K562 (cell line): Measurements from ENCODE around the gene PEDS1. TPM values are rescaled to one million over a fixed set of nuclear protein-coding genes. Genes with fewer than 3 reads are reported as not detected.

Experiments used
- ATAC-seq: fragments of 200-7000 bp; cut with Tn5 transposase; 3 replicates; pipeline ENCODE4 v1.9.1; 2020; ENCODE audit warnings: moderate library complexity
- BruUV-seq: library from RNA; stranded (reverse); fragments of 400-500 nt; replicated peaks from 2 replicates; lab custom pipeline; 2021; lab: Mats Ljungman, UMichigan
- CTCF ChIA-PET: fragments of 300-600 bp; formaldehyde crosslinking; extraction: SDS; loops from one replicate; lab custom pipeline; 2021; ENCODE audit warnings: low intra/inter-chr PET ratio; lab: Yijun Ruan, JAX
- POLR2A ChIA-PET: fragments of 300-600, 350-650 bp; sonication (Branson Sonifier 250); formaldehyde crosslinking; extraction: SDS; loops from one replicate; lab custom pipeline; 2021; ENCODE audit warnings: antibody characterized with exemption, inconsistent platforms; lab: Yijun Ruan, JAX
- DNase-seq, 4 experiments: peaks; one replicate each; pipeline versions ENCODE4 v3.0.0 to v3.0.0-alpha.2; 2011 to 2018; ENCODE audit warnings: low spot score in 3 of 4, mixed read lengths in 3 of 4; ENCODE audit errors: extremely low read depth in 1 of 4
- FAIRE-seq: peaks from 2 replicates; lab custom pipeline; 2011; peaks lifted over from hg19 to GRCh38; lab: Jason Lieb, UNC
- H2AFZ ChIP-seq: 2 replicates; pipeline ENCODE4 v1.6.0; 2011; ENCODE audit warnings: low read depth, low read length, control low read depth, inconsistent platforms
- H3K27ac ChIP-seq: fragments of 200-600 bp; 3 replicates; pipeline ENCODE4 v1.8.0; 2011; ENCODE audit warnings: low read depth, mild to moderate bottlenecking, control low read depth, inconsistent platforms, low read length, moderate library complexity, mixed read lengths; ENCODE audit errors: extremely low read depth
- H3K27me3 ChIP-seq, 2 experiments: fragments of 300-600 bp in 1 of 2; 2 replicates in 1 of 2; 3 replicates in 1 of 2; pipeline versions ENCODE4 v1.6.0 to v1.8.0; 2011; ENCODE audit warnings: inconsistent platforms in 2 of 2, low read length in 2 of 2, mild to moderate bottlenecking in 1 of 2, mixed read lengths in 1 of 2, moderate library complexity in 1 of 2; ENCODE audit not compliant: control insufficient read depth in 2 of 2, insufficient read depth in 2 of 2
- H3K36me3 ChIP-seq: fragments of 300-600 bp; 3 replicates; pipeline ENCODE4 v1.8.0; 2011; ENCODE audit warnings: mild to moderate bottlenecking, low read length, inconsistent platforms; ENCODE audit not compliant: control insufficient read depth, insufficient read depth
- H3K4me1 ChIP-seq, 2 experiments: fragments of 200-600 bp in 1 of 2; replicated peaks in 1 of 2; 2 replicates in 1 of 2; 3 replicates in 1 of 2; pipeline versions ENCODE4 v1.5.1 to v1.8.0; 2011; ENCODE audit warnings: inconsistent platforms in 2 of 2, low read length in 2 of 2, mild to moderate bottlenecking in 1 of 2, mixed read lengths in 1 of 2, moderate library complexity in 1 of 2; ENCODE audit not compliant: control insufficient read depth in 2 of 2, insufficient read depth in 2 of 2
- H3K4me2 ChIP-seq: 2 replicates; pipeline ENCODE4 v1.6.1; 2011; ENCODE audit warnings: low read length, control low read depth, inconsistent platforms, mixed read lengths; ENCODE audit not compliant: insufficient read depth
- H3K4me3 ChIP-seq: fragments of 200-600 bp; sonication (generic), shearing (Covaris generic); 2 replicates; pipeline ENCODE4 v1.5.1; 2016; ENCODE audit warnings: control low read depth, inconsistent platforms
- H3K79me2 ChIP-seq: fragments of 200-600 bp; 3 replicates; pipeline ENCODE4 v1.8.0; 2011; ENCODE audit warnings: low read length, inconsistent platforms; ENCODE audit not compliant: control insufficient read depth, insufficient read depth
- H3K9ac ChIP-seq, 2 experiments: 2 replicates each; pipeline versions ENCODE4 v1.6.0 to v1.6.1; 2011; ENCODE audit warnings: low read depth in 2 of 2, low read length in 2 of 2, control low read depth in 1 of 2, inconsistent platforms in 1 of 2, mild to moderate bottlenecking in 1 of 2, mixed read lengths in 1 of 2; ENCODE audit not compliant: insufficient read depth in 1 of 2
- H3K9me1 ChIP-seq: one replicate; pipeline ENCODE4 v1.6.0; 2011; ENCODE audit warnings: inconsistent platforms, mild to moderate bottlenecking, low read length, moderate library complexity; ENCODE audit not compliant: control insufficient read depth, insufficient read depth
- H3K9me3 ChIP-seq: replicated peaks from 2 replicates; pipeline ENCODE4 v1.5.1; 2011; ENCODE audit warnings: low read depth, low read length, inconsistent platforms; ENCODE audit not compliant: control insufficient read depth, insufficient read depth
- H4K20me1 ChIP-seq: replicated peaks from 2 replicates; pipeline ENCODE4 v1.6.1; 2011; ENCODE audit warnings: low read length, inconsistent platforms, mixed read lengths; ENCODE audit not compliant: control insufficient read depth, insufficient read depth
- BCOR ChIP-seq: fragments of 450-650 bp; IDR thresholded peaks from 2 replicates; pipeline ENCODE4 v1.6.1; 2016
- CC2D1A ChIP-seq: fragments of 450-650 bp; IDR thresholded peaks from 2 replicates; pipeline ENCODE4 v1.6.1; 2017; ENCODE audit warnings: mild to moderate bottlenecking
- CREB1 ChIP-seq, 2 experiments: sonication (generic) in 1 of 2; formaldehyde crosslinking in 1 of 2; IDR thresholded peaks; 2 replicates each; pipeline versions ENCODE4 v1.6.1 to v1.8.0; 2012 to 2022; ENCODE audit warnings: inconsistent platforms in 1 of 2, mild to moderate bottlenecking in 1 of 2, missing genetic modification reagents in 1 of 2, moderate library complexity in 1 of 2
- CSDE1 ChIP-seq, 2 experiments: fragments of 450-650 bp; IDR thresholded peaks; 2 replicates each; pipeline ENCODE4 v1.6.1; 2016; ENCODE audit warnings: mild to moderate bottlenecking in 1 of 2
- DIDO1 ChIP-seq: fragments of 450-650 bp; IDR thresholded peaks from 2 replicates; pipeline ENCODE4 v1.6.1; 2016; ENCODE audit warnings: low read depth, missing biosample characterization, missing genetic modification characterization
- IFI16 ChIP-seq: fragments of 250-450 bp; sonication (Bioruptor Pico); IDR thresholded peaks from 2 replicates; pipeline ENCODE4 v2.1.2; 2022; ENCODE audit warnings: mild to moderate bottlenecking, inconsistent platforms
- KLF16 ChIP-seq: IDR thresholded peaks from 2 replicates; pipeline ENCODE4 v1.6.1; 2016; ENCODE audit warnings: antibody characterized with exemption
- POLR2A ChIP-seq: fragments of 450-650 bp; conservative IDR thresholded peaks from 2 replicates; pipeline ENCODE4 v1.6.1; 2016
- RAD51 ChIP-seq: fragments of 450-650 bp; IDR thresholded peaks from 2 replicates; pipeline ENCODE4 v1.7.1; 2016; ENCODE audit warnings: low read depth, mild to moderate bottlenecking, borderline replicate concordance
- TBL1XR1 ChIP-seq, 2 experiments: IDR thresholded peaks; 2 replicates each; pipeline ENCODE4 v1.6.1; 2012; ENCODE audit warnings: improper control_type of control experiment in 2 of 2, low read length in 2 of 2, mild to moderate bottlenecking in 1 of 2
- TEAD1 ChIP-seq, 2 experiments: fragments of 450-650 bp in 1 of 2; sonication (generic) in 1 of 2; formaldehyde crosslinking; IDR thresholded peaks; 2 replicates each; pipeline versions ENCODE4 v1.4.0 to v1.8.0; 2020 to 2022; ENCODE audit warnings: mild to moderate bottlenecking in 2 of 2, missing genetic modification reagents in 1 of 2
- XRCC4 ChIP-seq: IDR thresholded peaks from one replicate; pipeline ENCODE4 v1.6.1; 2011; ENCODE audit not compliant: insufficient read depth, insufficient read length; ENCODE audit errors: extremely low read depth
- ZNF12 ChIP-seq: sonication (generic); formaldehyde crosslinking; IDR thresholded peaks from 2 replicates; pipeline ENCODE4 v1.4.0; 2020; ENCODE audit warnings: mild to moderate bottlenecking, missing genetic modification reagents
- ZNF263 ChIP-seq: sonication (generic); formaldehyde crosslinking; IDR thresholded peaks from 2 replicates; pipeline ENCODE4 v1.8.0; 2022; ENCODE audit warnings: mild to moderate bottlenecking, missing genetic modification reagents, borderline replicate concordance
- ZNF282 ChIP-seq: sonication (generic); formaldehyde crosslinking; IDR thresholded peaks from 2 replicates; pipeline ENCODE4 v1.8.1; 2023; ENCODE audit warnings: missing genetic modification reagents
- WGBS: fragments of 100-300 bp; shearing (Covaris generic); methylation state at CpG from one replicate; pipeline ENCODE4 v1.1.6; 2016; ENCODE audit warnings: low coverage, mixed read lengths; ENCODE audit not compliant: insufficient coverage; ENCODE audit errors: missing lambda C conversion rate; 5-methylcytosine and 5-hydroxymethylcytosine counted together
- in situ Hi-C: fragments of 300-500 bp; cut with MboI; formaldehyde crosslinking; loops from 4 replicates; pipeline ENCODE4 v1.15.0; 2018; ENCODE audit warnings: inconsistent platforms, mixed read lengths
- intact Hi-C: fragments of 100-400 bp; cut with micrococcal nuclease; formaldehyde crosslinking; loops from 2 replicates; pipeline ENCODE4 v1.14.2; 2022
- polyA plus RNA-seq, 8 experiments: library from polyadenylated mRNA; depleted of rRNA in 4 of 8; stranded (reverse) in 5 of 8; unstranded in 3 of 8; fragments of >200 nt; fragmentation: Nextera tagmentation in 2 of 8; fragmentation: Illumina TruSeq in 1 of 8; extraction: Ambion mirVana in 2 of 8; extraction: Trizol in 1 of 8; gene quantifications; 2 replicates each; pipeline versions ENCODE4 v1.2.1 to v1.2.3, GENCODE V29; 2011 to 2014; ENCODE audit warnings: inconsistent platforms in 1 of 8, missing spikeins in 1 of 8
- total RNA-seq, 7 experiments: library from RNA; depleted of rRNA in 6 of 7; stranded (reverse); fragments of >200 nt in 6 of 7; fragmentation: Illumina TruSeq in 2 of 7; extraction: Trizol in 2 of 7; gene quantifications; 2 replicates each; pipeline versions ENCODE4 v1.2.1 to v1.2.3, GENCODE V29; 2011 to 2021; ENCODE audit warnings: low replicate concordance in 1 of 7
- TF ChIP-seq, protein P1 (sequence below): fragments of 250-450 bp; sonication (Bioruptor Pico); IDR thresholded peaks from 2 replicates; pipeline ENCODE4 v1.8.0; 2022; ENCODE audit warnings: inconsistent platforms
- TF ChIP-seq, protein P2 (sequence below): fragments of 450-650 bp; formaldehyde crosslinking; IDR thresholded peaks from 2 replicates; pipeline ENCODE4 v1.4.0; 2020; ENCODE audit warnings: mild to moderate bottlenecking, moderate library complexity
- TF ChIP-seq, protein P3 (sequence below), 3 experiments: IDR thresholded peaks in 2 of 3; conservative IDR thresholded peaks in 1 of 3; 2 replicates each; pipeline ENCODE4 v1.5.1; 2011 to 2012; ENCODE audit warnings: low read length in 3 of 3, mild to moderate bottlenecking in 3 of 3, control low read depth in 2 of 3, improper control_type of control experiment in 1 of 3, inconsistent platforms in 1 of 3, low read depth in 1 of 3, mixed read lengths in 1 of 3, moderate library complexity in 1 of 3; ENCODE audit not compliant: insufficient read depth in 2 of 3

Gene PEDS1
- total and polyA plus RNA-seq, 9 of the 15 experiments (the other 6 are each of a cell fraction or from before 2014, with no cell fraction given): 2.9 to 38.5 (median 24.2) TPM

DNA sequence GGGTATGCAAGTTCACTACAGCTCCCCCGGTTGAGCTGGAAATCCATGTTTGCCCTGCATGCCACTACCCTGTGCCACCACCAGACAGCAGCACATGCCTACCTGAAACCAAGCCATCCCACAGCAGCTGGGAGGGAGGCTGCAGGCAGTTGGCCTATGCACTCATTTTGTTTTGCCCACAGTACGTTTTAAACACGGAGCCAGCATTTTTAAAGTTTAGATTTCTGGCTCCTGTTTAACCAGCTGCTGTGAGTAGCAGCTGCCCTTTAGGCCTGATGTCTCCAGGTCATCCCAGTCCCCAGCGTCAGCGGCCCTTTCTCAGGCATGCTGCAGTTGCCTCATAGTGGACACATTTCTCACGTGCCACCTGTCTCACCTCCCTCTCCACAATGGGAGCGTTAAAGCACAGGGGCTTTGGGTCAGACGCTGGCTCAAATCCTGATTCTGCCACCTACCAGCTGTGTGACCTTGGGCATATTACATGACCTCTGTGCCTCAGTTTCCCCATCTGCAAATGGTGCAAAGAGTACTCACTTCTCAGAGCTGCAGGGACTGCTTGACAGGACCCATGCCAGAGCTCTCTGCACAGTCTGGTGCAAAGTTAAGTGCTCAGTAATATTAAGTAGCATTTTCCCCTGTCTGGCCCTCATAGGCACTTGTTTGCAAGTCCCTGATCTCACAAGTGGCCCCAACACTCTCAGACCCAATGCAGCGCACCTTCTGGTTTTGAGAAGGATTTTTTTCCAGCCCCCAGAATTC is 32.4 kb downstream of the PEDS1 start:
- DNase-seq (peak in 1 of 4 experiments; percentile 37), FAIRE-seq (no peak), ATAC-seq (peak; percentile 58)
- Histone ChIP-seq H3K9me3 (no peaks in the 10 kb centered on the region), H3K4me2 (no peak overlapping the region), H3K9ac (0 out of 4 replicates have a peak overlapping the region, but pooled peaks of 1 of the 2 experiments have one; percentile 54), H3K27ac (no peak overlapping the region), H2AFZ (no peak overlapping the region), H3K4me3 (no peak overlapping the region), H3K9me1 (no peaks in the 10 kb centered on the region), H3K36me3 (peaks cover 28% of the 10 kb centered on the region), H3K4me1 (peaks cover 4 to 7% of the 10 kb centered on the region in 2 experiments; a peak in 3 of 5 replicates), H3K27me3 (no peaks in the 10 kb centered on the region), H3K79me2 (no peaks in the 10 kb centered on the region), H4K20me1 (no peaks in the 10 kb centered on the region)
- ChIA-PET POLR2A (interaction anchor here (1.0 to 3.9 kb wide), 7 partner anchors 10 to 140 kb away, joined by 3 to 24 read pairs (median 4); no protein-coding TSS in a partner anchor), CTCF (interaction anchor here (0.5 to 1.2 kb wide), 3 partner anchors 48 to 58 kb away, joined by 3 to 8 read pairs (median 5); no protein-coding TSS in a partner anchor)
- in situ Hi-C loops: no loop called here
- intact Hi-C loops: loop anchor here (2.0 kb wide), 1 partner anchor 48 kb away; no protein-coding TSS in a partner anchor
- BruUV-seq: no TSS peak
- WGBS: 54% methylated on average over 9 of the region's 9 CpGs
- TF ChIP-seq ZNF263 (CRISPR knock-in tag): no peak
- no peak for TF ChIP-seq ZNF12 (CRISPR knock-in tag)
- no peak for TF ChIP-seq DIDO1 (tag)
- no peak for TF ChIP-seq XRCC4
- no peak for TF ChIP-seq CSDE1 (IDR thresholded peaks at IDR 0.05)
- TF ChIP-seq, protein P1, sequence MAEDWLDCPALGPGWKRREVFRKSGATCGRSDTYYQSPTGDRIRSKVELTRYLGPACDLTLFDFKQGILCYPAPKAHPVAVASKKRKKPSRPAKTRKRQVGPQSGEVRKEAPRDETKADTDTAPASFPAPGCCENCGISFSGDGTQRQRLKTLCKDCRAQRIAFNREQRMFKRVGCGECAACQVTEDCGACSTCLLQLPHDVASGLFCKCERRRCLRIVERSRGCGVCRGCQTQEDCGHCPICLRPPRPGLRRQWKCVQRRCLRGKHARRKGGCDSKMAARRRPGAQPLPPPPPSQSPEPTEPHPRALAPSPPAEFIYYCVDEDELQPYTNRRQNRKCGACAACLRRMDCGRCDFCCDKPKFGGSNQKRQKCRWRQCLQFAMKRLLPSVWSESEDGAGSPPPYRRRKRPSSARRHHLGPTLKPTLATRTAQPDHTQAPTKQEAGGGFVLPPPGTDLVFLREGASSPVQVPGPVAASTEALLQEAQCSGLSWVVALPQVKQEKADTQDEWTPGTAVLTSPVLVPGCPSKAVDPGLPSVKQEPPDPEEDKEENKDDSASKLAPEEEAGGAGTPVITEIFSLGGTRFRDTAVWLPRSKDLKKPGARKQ (CRISPR knock-in tag): no peak
- TF ChIP-seq TEAD1 (CRISPR knock-in tag; IDR thresholded peaks at IDR 0.05): no peak
- TF ChIP-seq, protein P2, sequence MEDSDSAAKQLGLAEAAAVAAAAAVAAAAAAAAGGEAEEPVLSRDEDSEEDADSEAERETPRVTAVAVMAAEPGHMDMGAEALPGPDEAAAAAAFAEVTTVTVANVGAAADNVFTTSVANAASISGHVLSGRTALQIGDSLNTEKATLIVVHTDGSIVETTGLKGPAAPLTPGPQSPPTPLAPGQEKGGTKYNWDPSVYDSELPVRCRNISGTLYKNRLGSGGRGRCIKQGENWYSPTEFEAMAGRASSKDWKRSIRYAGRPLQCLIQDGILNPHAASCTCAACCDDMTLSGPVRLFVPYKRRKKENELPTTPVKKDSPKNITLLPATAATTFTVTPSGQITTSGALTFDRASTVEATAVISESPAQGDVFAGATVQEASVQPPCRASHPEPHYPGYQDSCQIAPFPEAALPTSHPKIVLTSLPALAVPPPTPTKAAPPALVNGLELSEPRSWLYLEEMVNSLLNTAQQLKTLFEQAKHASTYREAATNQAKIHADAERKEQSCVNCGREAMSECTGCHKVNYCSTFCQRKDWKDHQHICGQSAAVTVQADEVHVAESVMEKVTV: peak; percentile 38
- TF ChIP-seq ZNF282 (CRISPR knock-in tag): no peak
- 0 out of 2 replicates have a peak, but pooled peaks have one; percentile 21 for TF ChIP-seq CC2D1A
- TF ChIP-seq IFI16: no peak
- no peak for TF ChIP-seq RAD51
- TF ChIP-seq TBL1XR1 (IDR thresholded peaks at IDR 0.05; ENCODE audit: low read length in 2 of 2): no peak
- peak; percentile 51; the same call in 1 of the 2 replicates for TF ChIP-seq BCOR
- TF ChIP-seq CREB1 (IDR thresholded peaks at IDR 0.05): no peak
- TF ChIP-seq CREB1 (CRISPR knock-in tag; IDR thresholded peaks at IDR 0.05): no peak
- no peak for TF ChIP-seq KLF16
- TF ChIP-seq, protein P3, sequence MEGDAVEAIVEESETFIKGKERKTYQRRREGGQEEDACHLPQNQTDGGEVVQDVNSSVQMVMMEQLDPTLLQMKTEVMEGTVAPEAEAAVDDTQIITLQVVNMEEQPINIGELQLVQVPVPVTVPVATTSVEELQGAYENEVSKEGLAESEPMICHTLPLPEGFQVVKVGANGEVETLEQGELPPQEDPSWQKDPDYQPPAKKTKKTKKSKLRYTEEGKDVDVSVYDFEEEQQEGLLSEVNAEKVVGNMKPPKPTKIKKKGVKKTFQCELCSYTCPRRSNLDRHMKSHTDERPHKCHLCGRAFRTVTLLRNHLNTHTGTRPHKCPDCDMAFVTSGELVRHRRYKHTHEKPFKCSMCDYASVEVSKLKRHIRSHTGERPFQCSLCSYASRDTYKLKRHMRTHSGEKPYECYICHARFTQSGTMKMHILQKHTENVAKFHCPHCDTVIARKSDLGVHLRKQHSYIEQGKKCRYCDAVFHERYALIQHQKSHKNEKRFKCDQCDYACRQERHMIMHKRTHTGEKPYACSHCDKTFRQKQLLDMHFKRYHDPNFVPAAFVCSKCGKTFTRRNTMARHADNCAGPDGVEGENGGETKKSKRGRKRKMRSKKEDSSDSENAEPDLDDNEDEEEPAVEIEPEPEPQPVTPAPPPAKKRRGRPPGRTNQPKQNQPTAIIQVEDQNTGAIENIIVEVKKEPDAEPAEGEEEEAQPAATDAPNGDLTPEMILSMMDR (IDR thresholded peaks at IDR 0.05 in 2 of 3, conservative IDR thresholded peaks at IDR 0.05 in 1 of 3; ENCODE audit: insufficient read depth in 2 of 3, low read depth in 1 of 3, low read length in 3 of 3): peak; percentile 62 to 68 (median 66)
- TF ChIP-seq POLR2A: no peak
